NCI-H146 treated with DMSO at 0.1 percent for 48 hours (cell line): Measurements from ENCODE around the gene UQCRQ.

Experiments used
- DNase-seq: peaks from one replicate; lab custom pipeline; 2025; ENCODE audit not compliant: unreplicated experiment; lab: John Stamatoyannopoulos, UW

UQCRQ gene

GRCh38 chr5:132866342-132867045, at the start of gene UQCRQ, which contains the start of gene GDF9:
UQCRQ (plus strand) TSS chr5:132866642; CDS start chr5:132866882, 240 bp downstream.
GDF9 (minus strand) TSS chr5:132866469; CDS start chr5:132864533, 1,936 bp downstream.
- peak; percentile 89 for DNase-seq

DNA sequence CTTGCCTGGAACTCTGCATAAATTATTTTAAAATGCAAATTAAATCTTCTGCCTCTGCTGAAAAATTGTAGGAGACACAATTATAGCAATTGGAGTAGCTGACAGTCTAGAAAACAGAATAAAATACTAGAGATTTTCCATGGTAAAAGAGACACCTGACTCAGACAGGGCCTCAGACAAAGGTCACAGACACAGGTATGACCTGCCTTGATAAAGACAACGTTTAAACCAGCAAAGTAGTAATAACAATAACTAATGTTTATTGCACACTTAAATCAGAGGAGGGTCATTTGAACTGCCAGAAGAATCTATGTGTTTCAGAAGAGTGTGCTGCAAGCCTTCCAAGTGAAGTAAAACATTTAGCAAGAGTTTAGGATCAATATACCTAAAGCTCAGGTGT, 49.4 kb upstream of the UQCRQ start:
- no peak for DNase-seq

DNA sequence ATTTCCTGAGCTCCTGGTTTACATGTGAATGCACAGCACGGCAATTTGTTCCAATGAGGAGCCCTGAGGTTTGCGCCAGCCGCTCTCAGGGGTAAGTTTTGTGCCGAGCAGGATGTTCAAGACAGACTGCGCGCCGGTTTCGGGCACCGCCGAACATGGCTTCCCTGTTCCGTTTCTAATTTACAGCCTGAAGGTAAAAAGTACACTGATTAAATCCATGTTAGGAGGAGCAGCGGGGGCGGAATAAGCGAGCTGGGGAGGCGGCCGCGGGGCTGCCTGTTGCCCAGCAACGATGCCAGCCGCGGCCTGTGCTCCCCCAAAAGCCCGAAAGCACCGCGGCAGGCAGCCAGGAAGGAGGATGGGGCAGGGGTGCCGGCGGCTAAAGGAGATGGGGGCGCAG, 47.0 kb upstream of the UQCRQ start:
- DNase-seq, result no peak

DNA sequence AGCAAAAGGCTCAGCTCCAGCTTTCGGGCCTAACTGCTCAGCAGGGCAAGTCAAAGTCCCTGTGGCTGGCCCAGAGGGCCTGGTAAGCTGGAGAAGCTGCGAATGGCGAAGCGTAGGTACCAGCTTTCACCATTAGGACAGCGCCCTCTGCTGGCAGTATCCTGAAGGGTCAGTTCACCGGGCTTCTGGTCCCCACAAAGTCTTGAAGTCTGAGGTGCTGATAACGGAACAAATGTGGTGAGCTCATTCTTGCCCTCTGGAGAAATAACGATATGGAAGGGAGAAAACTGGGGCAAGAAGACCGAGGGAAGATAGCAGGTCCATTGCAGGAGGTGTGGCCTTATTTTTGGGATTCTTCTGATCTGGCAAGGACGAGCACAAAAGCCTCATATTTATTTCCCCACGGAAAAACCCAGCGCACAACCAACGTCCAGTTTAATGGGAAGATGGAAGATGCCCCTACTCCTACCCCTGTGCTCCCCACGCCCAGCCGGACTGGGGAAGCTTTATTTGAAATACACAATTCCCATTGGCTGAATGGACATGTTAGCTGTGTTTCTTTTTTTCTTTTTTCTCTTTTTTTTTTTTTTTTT, 46.2 kb upstream of the UQCRQ start:
- DNase-seq, result peak; percentile 54

DNA sequence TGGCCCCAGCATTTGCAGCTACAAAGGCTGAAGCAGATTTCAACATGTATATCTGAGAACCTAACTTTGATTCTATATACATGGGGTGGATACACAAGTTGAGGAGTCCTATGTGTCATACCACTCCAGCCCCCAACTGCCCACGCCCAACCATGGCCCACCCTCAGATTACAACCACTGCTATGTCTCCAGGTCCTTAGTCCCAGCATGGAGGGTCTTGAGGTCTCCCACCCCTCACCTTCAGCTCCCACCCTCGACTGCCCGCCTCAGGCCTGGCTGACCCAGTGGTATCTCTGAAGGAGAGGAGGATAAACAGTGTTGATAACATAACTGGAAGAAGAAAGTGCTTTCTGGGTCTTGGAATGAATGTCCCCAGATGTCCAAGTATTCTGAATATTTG, 45.1 kb upstream of the UQCRQ start:
- no peak for DNase-seq

GRCh38 chr5:132821791-132822190, 44.7 kb upstream of the UQCRQ start:
- no peak for DNase-seq

GRCh38 chr5:132822650-132823480, 43.6 kb upstream of the UQCRQ start:
- DNase-seq, result no peak

- DNase-seq, result no peak
Measured at GRCh38 chr5:132823481-132824050, 42.9 kb upstream of the UQCRQ start.

DNA sequence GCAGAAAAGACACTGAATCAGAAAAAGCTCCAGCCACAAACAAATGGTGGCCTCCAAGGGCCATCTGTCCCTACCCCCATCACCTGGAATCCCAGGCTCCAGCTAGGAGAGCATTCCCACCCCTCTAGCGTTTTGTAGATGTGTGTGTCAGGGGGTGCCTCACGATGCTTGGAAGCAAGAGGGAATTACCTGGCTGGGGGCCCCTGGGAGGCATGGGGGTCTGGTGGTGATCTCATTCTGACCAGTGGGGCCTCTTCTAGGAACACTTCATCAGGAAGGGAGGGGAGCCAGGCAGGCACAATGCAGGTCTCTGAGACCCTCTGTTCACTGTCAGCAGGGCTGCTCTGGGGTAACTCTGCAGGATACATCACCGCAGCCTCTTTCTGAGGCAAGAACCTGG, 42.0 kb upstream of the UQCRQ start:
- no peak for DNase-seq

DNA sequence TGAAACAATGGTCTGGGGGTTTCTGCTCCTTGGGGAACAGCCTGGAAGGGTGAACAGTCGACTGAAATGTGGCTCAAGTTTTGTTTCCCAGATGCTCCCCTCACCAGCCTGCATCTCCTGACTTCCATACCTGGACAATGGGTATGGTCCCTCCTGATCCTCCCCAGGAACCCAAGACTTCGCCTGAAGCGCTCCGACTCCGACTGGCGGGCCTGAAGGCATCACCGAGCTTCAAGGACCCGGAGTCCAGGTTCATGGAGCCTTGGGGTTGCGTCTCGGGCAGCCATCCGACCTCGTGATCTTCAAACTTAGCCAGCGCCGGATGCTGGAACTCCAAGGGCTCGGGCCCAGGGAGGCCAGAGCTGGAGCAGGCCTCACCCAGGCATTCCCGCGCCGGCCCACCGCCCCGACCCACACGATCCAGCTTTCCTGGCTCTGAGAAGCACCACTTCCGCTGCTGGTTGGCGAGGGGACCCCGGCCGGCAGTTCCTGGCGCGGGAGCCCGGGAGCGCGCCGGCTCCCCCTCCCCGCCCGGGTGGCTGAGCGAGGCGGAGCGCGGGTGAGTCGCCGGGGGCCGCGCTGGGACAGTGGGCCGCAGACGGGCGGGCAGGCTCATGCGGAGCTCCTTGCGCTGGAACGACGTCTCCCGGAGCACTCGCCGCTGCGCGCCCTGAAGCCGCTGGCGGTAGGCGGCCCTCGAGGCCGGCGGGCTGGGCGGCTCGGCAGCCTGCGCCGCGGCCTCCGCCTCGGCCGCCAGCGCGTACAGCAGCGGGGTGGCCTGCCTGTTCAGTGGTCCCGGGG, 41.2 kb upstream of the UQCRQ start:
- DNase-seq, result no peak

DNA sequence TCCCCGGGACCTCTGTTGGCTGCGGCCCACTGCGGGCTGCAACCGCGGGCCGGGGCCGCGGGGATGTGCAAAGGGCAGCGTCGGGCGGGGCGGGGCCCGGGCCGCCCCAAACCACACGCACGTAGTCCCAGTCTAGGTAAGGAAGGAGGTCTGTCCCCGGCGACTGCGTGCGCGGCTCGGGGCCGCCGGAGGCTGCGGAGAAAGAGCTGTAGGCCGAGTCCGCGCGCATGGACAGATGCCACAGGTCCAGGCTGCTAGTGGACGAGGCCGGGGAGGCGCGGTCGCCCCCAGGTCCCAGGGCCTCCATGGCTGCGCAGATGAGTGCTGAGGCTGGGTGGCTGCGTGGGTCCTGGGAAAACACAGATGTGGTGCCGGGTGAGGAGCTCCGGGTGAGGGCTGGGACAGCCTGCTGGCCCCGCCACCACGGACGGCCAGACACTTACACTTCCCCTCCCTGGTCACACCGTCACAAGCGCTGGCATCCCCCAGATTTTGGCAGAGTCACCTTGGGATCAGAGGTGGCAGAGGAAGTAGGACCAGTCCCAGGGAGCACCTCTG, 40.5 kb upstream of the UQCRQ start:
- DNase-seq, result no peak

DNA sequence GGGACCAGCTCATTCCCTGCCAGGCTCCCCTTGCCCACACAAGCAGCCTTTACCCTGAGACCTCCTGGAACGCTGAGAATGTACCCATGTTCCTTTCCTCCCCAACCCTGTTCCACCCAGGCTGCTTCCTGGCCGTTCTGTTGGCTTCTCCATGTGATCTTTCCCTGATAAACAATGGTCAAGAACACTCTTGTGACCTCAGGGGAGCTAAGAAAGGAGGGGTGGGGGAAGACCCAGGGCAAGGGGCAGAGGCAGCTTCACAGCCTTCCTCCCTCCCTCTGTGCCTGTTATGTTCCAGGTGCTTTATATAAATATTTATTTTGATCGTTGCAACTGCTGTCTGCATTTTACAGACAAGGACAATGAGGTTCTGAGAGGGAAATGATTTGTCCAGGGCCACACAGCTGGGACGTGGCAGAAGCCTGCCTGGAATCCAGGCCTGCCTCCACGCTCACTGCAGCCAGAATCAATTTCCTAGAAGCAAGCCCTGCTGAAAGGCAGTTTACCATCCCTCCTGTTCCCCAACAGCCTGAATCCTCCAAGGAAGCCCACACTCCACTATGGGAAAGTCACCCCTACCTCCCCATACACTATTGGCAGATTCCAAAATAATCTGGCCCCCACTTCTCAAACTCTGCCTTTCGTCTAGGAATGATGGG, 39.9 kb upstream of the UQCRQ start:
- no peak for DNase-seq

GRCh38 chr5:132827943-132828673, 38.3 kb upstream of the UQCRQ start:
- DNase-seq, result no peak

DNA sequence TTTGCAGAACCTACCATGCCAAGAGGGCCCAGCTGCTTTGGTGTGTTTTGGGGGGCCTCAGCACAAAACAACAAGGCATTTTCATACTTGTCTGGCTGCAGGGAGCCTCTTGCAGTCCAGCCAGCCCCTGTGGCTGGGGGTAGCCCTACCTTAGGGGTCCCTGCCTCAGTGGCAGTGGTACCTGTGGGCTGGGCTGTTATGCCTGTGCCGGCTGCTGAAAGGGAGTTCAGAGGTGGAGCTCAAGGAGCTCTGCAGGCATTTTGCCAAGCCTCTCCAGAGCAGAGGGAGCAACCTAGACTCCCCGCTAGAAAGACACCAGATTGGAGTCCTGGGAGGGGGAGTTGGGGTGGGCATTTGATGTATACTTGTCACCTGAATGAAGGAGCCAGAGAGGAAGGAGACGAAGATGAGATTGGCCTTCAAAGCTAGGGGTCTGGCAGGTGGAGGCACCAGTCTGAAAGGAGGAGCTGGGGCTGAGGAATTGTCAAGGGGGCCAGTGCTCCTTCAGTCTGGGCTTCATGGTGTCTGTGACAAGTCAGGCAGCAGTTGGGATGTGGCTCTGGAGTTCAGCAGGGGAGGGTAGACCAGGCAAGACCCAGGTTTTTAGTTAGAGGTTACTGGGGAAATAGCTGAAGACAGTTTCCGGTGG, 37.5 kb upstream of the UQCRQ start:
- DNase-seq, result no peak

DNA sequence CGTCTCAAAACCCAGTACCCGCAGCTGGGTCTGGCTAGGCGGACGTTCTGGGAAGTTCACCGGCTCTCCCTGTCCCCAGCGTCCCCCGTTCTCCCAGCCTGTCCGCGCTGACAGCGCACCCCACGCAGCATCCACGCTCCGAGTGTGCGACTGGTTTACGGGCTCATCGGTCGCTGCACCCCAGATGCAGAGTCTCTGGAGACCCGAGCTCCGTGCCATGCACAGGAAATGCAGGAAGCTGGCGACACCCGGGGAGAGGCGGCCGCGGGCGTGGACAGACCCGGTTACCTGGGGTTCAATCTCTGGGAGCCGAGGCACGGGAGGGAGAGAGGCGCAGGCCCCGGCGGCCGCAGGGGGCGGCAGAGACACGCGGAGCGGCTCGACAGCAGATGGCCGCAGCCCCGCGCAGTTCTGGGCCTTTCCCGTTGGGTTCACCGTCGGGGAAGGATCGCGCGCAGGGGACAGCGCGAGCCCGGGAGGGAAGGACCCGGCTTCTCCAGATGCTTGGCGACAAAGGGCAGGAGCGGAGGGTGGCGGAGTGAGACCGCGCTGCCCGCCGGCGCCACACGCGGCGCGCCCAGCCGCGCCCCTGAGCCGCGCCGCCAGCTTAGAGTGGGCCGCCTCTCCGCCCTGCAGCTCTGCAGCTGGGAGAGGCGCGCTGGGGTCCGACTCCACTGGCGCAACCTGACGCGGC, 36.6 kb upstream of the UQCRQ start:
- peak; percentile 28 for DNase-seq

GRCh38 chr5:132830436-132831094, 35.9 kb upstream of the UQCRQ start, which contains the start of gene SHROOM1:
SHROOM1 (minus strand) TSS chr5:132830647; CDS start chr5:132826140, 4,507 bp downstream.
- peak; percentile 24 for DNase-seq

DNA sequence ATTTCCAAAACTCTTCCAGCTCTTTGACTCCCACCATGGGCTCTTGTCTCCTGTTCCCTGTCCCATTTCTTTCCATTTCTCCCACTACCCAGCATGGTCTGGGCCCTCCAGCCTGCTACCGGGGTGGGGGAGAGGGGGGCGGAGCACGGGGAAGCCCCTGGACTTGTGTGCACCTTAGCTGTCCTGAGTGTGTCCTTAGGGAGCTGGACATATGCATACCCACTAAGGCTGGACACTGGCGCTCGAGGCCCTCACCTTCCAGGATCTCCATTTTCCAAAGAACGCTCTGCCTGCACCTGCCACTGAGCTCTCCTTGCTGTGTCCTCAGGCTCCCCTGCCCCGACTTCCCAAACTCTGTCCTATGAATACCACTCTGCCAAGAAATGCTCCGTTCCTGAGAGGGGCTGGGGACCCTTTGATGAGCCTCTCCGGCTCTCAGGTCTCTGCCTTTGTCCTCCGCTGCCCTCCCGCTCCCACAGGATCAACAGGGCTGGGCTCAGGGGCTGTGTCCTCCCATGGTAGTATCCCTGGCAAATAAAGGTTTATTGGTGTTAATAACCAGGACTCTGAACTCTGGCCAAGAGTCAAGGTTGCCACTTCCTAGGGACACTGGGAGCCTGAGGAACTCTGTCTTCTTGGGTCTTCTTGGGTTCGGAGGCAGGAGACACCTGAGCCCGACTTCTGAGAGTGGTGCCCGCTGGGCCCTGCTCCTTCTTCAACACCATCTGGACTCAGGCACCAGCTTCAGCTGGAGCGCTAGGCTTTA, 35.2 kb upstream of the UQCRQ start:
- DNase-seq, result no peak
